IMR-90 (cell line): ENCODE measurements around the gene FZD7. TPM values are rescaled to one million over a fixed set of nuclear protein-coding genes. Genes with fewer than 3 reads are reported as not detected.

Experiments used
- ATAC-seq: fragments of 200-7000 bp; cut with Tn5 transposase; 2 replicates; pipeline ENCODE4 v1.9.1; 2020; ENCODE audit warnings: low read depth, mild to moderate bottlenecking, moderate library complexity
- BruUV-seq: library from RNA; stranded (reverse); fragments of 400-500 nt; replicated peaks from 2 replicates; lab custom pipeline; 2021; lab: Mats Ljungman, UMichigan
- CTCF ChIA-PET: fragments of 300-600 bp; formaldehyde crosslinking; extraction: SDS; loops from one replicate; lab custom pipeline; 2021; ENCODE audit warnings: antibody characterized with exemption; lab: Yijun Ruan, JAX
- POLR2A ChIA-PET: fragments of 300-600 bp; sonication (Branson Sonifier 250); formaldehyde crosslinking; loops from one replicate; lab custom pipeline; 2022; ENCODE audit warnings: antibody characterized with exemption; ENCODE audit not compliant: unreplicated experiment; lab: Charles Lee
- DNase-seq: peaks from one replicate; pipeline ENCODE4 v3.0.0; 2013
- H2AFZ ChIP-seq: replicated peaks from 2 replicates; pipeline ENCODE3; 2013; ENCODE audit warnings: low read length, mild to moderate bottlenecking; ENCODE audit not compliant: poor library complexity
- H2AK5ac ChIP-seq: 2 replicates; pipeline ENCODE4 v1.6.1; 2013; ENCODE audit warnings: low read depth, low read length, inconsistent platforms
- H2AK9ac ChIP-seq: replicated peaks from 2 replicates; pipeline ENCODE3; 2013; ENCODE audit warnings: mild to moderate bottlenecking, low read depth, low read length, moderate library complexity; ENCODE audit not compliant: poor library complexity
- H2BK120ac ChIP-seq: 2 replicates; pipeline ENCODE4 v1.6.1; 2013; ENCODE audit warnings: low read depth, low read length, inconsistent platforms
- H2BK15ac ChIP-seq: 3 replicates; pipeline ENCODE4 v1.6.1; 2013; ENCODE audit warnings: low read depth, low read length, inconsistent platforms
- H2BK20ac ChIP-seq: 2 replicates; pipeline ENCODE4 v1.6.1; 2013; ENCODE audit warnings: low read depth, mild to moderate bottlenecking, inconsistent platforms, low read length, moderate library complexity
- H2BK5ac ChIP-seq: 2 replicates; pipeline ENCODE4 v1.6.1; 2013; ENCODE audit warnings: mild to moderate bottlenecking, low read depth, low read length, inconsistent platforms; ENCODE audit not compliant: poor library complexity, severe bottlenecking
- H3K14ac ChIP-seq: replicated peaks from 2 replicates; pipeline ENCODE4 v1.6.1; 2013; ENCODE audit warnings: low read depth, low read length, inconsistent platforms
- H3K18ac ChIP-seq: 2 replicates; pipeline ENCODE4 v1.6.1; 2013; ENCODE audit warnings: low read depth, low read length, control low read depth
- H3K23ac ChIP-seq: 2 replicates; pipeline ENCODE4 v1.6.1; 2013; ENCODE audit warnings: low read depth, low read length, inconsistent platforms
- H3K27ac ChIP-seq: 2 replicates; pipeline ENCODE4 v1.5.1; 2013; ENCODE audit warnings: mild to moderate bottlenecking, control low read depth, low read length; ENCODE audit not compliant: insufficient read depth
- H3K27me3 ChIP-seq: 2 replicates; pipeline ENCODE4 v1.6.1; 2013; ENCODE audit warnings: low read length; ENCODE audit not compliant: control insufficient read depth, insufficient read depth
- H3K36me3 ChIP-seq: 2 replicates; pipeline ENCODE4 v1.6.1; 2013; ENCODE audit warnings: low read length, mixed read lengths; ENCODE audit not compliant: control insufficient read depth, insufficient read depth
- H3K4ac ChIP-seq: 2 replicates; pipeline ENCODE4 v1.6.1; 2013; ENCODE audit warnings: low read depth, low read length, inconsistent platforms
- H3K4me1 ChIP-seq: 2 replicates; pipeline ENCODE4 v1.6.1; 2013; ENCODE audit warnings: low read length, mixed read lengths; ENCODE audit not compliant: control insufficient read depth, insufficient read depth
- H3K4me2 ChIP-seq: 2 replicates; pipeline ENCODE4 v1.6.1; 2013; ENCODE audit warnings: low read depth, mild to moderate bottlenecking, control low read depth, low read length, moderate library complexity
- H3K4me3 ChIP-seq: 2 replicates; pipeline ENCODE4 v1.5.1; 2013; ENCODE audit warnings: low read depth, mild to moderate bottlenecking, control low read depth, low read length, moderate library complexity; ENCODE audit not compliant: insufficient read depth
- H3K56ac ChIP-seq: 2 replicates; pipeline ENCODE4 v1.6.1; 2013; ENCODE audit warnings: low read length, inconsistent platforms; ENCODE audit not compliant: insufficient read depth; ENCODE audit errors: extremely low read depth
- H3K79me1 ChIP-seq, 2 experiments: 2 replicates each; pipeline ENCODE4 v1.6.1; 2013; ENCODE audit warnings: low read length in 2 of 2, inconsistent platforms in 1 of 2, low read depth in 1 of 2
- H3K9ac ChIP-seq: 2 replicates; pipeline ENCODE4 v1.6.1; 2013; ENCODE audit warnings: low read depth, low read length, control low read depth
- H3K9me1 ChIP-seq: 2 replicates; pipeline ENCODE4 v1.6.1; 2013; ENCODE audit warnings: low read length, inconsistent platforms; ENCODE audit not compliant: insufficient read depth
- H3K9me3 ChIP-seq: 2 replicates; pipeline ENCODE4 v1.6.1; 2013; ENCODE audit warnings: low read length; ENCODE audit not compliant: control insufficient read depth, insufficient read depth
- H4K20me1 ChIP-seq: 2 replicates; pipeline ENCODE4 v1.6.1; 2013; ENCODE audit warnings: low read length, inconsistent platforms; ENCODE audit not compliant: insufficient read depth
- H4K5ac ChIP-seq: 2 replicates; pipeline ENCODE4 v1.6.1; 2013; ENCODE audit warnings: mild to moderate bottlenecking, low read depth, low read length, control low read depth
- H4K8ac ChIP-seq, 2 experiments: 2 replicates each; pipeline ENCODE4 v1.6.1; 2013; ENCODE audit warnings: low read depth in 2 of 2, low read length in 2 of 2, control low read depth in 1 of 2, inconsistent platforms in 1 of 2
- H4K91ac ChIP-seq: 2 replicates; pipeline ENCODE4 v1.6.1; 2013; ENCODE audit warnings: low read depth, low read length, inconsistent platforms; ENCODE audit not compliant: insufficient read depth
- BHLHE40 ChIP-seq: fragments of 150-350 bp; IDR thresholded peaks from 2 replicates; pipeline ENCODE4 v1.6.1; 2016; ENCODE audit warnings: mild to moderate bottlenecking, low read depth, low read length
- CHD1 ChIP-seq: IDR thresholded peaks from 2 replicates; pipeline ENCODE4 v1.6.1; 2012; ENCODE audit warnings: low read depth, low read length, improper control_type of control experiment
- CTCF ChIP-seq: conservative IDR thresholded peaks from 2 replicates; pipeline ENCODE4 v1.5.1; 2012; ENCODE audit warnings: mild to moderate bottlenecking, low read depth, low read length, improper control_type of control experiment
- ELK1 ChIP-seq: fragments of 150-350 bp; IDR thresholded peaks from 2 replicates; pipeline ENCODE4 v1.6.1; 2016; ENCODE audit warnings: low read depth, mild to moderate bottlenecking, low read length, moderate library complexity, borderline replicate concordance
- FOS ChIP-seq: fragments of 150-350 bp; IDR thresholded peaks from 2 replicates; pipeline ENCODE4 v1.6.1; 2016; ENCODE audit warnings: low read depth, low read length
- MAFK ChIP-seq: IDR thresholded peaks from 2 replicates; pipeline ENCODE4 v1.6.1; 2012; ENCODE audit warnings: low read depth, low read length, improper control_type of control experiment
- MAZ ChIP-seq: IDR thresholded peaks from 2 replicates; pipeline ENCODE4 v1.6.1; 2012; ENCODE audit warnings: low read depth, mild to moderate bottlenecking, low read length, improper control_type of control experiment, moderate library complexity, borderline replicate concordance
- MXI1 ChIP-seq: IDR thresholded peaks from 2 replicates; pipeline ENCODE4 v1.6.1; 2012; ENCODE audit warnings: low read depth, mild to moderate bottlenecking, low read length, moderate library complexity, borderline replicate concordance
- POLR2A ChIP-seq: IDR thresholded peaks from 2 replicates; pipeline ENCODE4 v1.6.1; 2012; ENCODE audit warnings: mild to moderate bottlenecking, low read depth, low read length
- RAD21 ChIP-seq: IDR thresholded peaks from 2 replicates; pipeline ENCODE4 v1.6.1; 2012; ENCODE audit warnings: low read length, improper control_type of control experiment
- RFX5 ChIP-seq: IDR thresholded peaks from 2 replicates; pipeline ENCODE4 v1.8.0; 2012; ENCODE audit warnings: low read depth, mild to moderate bottlenecking, low read length, moderate library complexity
- SMC3 ChIP-seq: fragments of 150-350 bp; IDR thresholded peaks from 2 replicates; pipeline ENCODE4 v1.6.1; 2016; ENCODE audit warnings: low read depth, mild to moderate bottlenecking, antibody characterized with exemption, low read length, moderate library complexity
- USF2 ChIP-seq: fragments of 150-350 bp; IDR thresholded peaks from 2 replicates; pipeline ENCODE4 v1.6.1; 2017; ENCODE audit warnings: mild to moderate bottlenecking, antibody characterized with exemption, low read length, low read depth
- WGBS, 2 experiments: methylation state at CpG; one replicate each; pipeline versions ENCODE4 v1.1.5 to v1.1.7; 2013; ENCODE audit warnings: missing lambda C conversion rate in 2 of 2; ENCODE audit not compliant: insufficient read length in 1 of 2; ENCODE audit errors: extremely low coverage in 2 of 2; 5-methylcytosine and 5-hydroxymethylcytosine counted together
- dilution Hi-C: fragments of 300-500 bp; cut with HindIII; formaldehyde crosslinking; loops from one replicate; pipeline ENCODE4 v1.14.3; 2018; ENCODE audit warnings: low sequenced_read_pairs; ENCODE audit not compliant: unreplicated experiment
- in situ Hi-C: fragments of 300-500 bp; cut with MboI; formaldehyde crosslinking; loops from 3 replicates; pipeline ENCODE4 v1.14.3; 2019; ENCODE audit warnings: low sequenced_read_pairs, inconsistent platforms, mixed read lengths
- intact Hi-C: fragments of 100-400 bp; cut with micrococcal nuclease; formaldehyde crosslinking; loops from 2 replicates; pipeline ENCODE4 v1.10.0; 2022
- polyA plus RNA-seq, 3 experiments: library from polyadenylated mRNA; depleted of rRNA; stranded (reverse); fragments of >200 nt; gene quantifications; 2 replicates each; pipeline ENCODE4 v1.2.3, GENCODE V29; 2012; ENCODE audit warnings: low replicate concordance in 1 of 3
- total RNA-seq: library from RNA; depleted of rRNA; stranded (reverse); fragments of >200 nt; gene quantifications from 2 replicates; pipeline ENCODE4 v1.2.3, GENCODE V29; 2012

The FZD7 gene
- total and polyA plus RNA-seq, 2 of the 4 experiments (the other 2 are of a cell fraction) = 62.4 to 90.9 TPM

GRCh38 chr2:202035089-202035940, 1.7 kb downstream of the FZD7 start:
- intact Hi-C loops = loop anchor here (1.0 to 10.0 kb wide), 4 partner anchors 143 to 799 kb away; partner anchors contain the start of gene BMPR2
- CTCF ChIA-PET = interaction anchor here (1.0 kb wide), 1 partner anchor 174 kb away, joined by 3 read pairs; no protein-coding TSS in a partner anchor
- POLR2A ChIA-PET = interaction anchor here (1.0 kb wide), 1 partner anchor 181 kb away, joined by 3 read pairs; no protein-coding TSS in a partner anchor
- TF ChIP-seq MAFK (no peak), ELK1 (no peak), POLR2A (0 out of 2 replicates have a peak, but pooled peaks have one; percentile 5), FOS (no peak), MXI1 (peak; percentile 98), USF2 (no peak), CTCF (peak; percentile 82), SMC3 (peak; percentile 87), CHD1 (no peak), RAD21 (peak; percentile 78), RFX5 (no peak), BHLHE40 (no peak), MAZ (no peak)

More at GRCh38 chr2:202035089-202035940, 1.7 kb downstream of the FZD7 start:
- H3K4ac ChIP-seq = peak overlapping the region; percentile 92
- H2BK120ac ChIP-seq = peak overlapping the region; percentile 80
- H3K14ac ChIP-seq = peak overlapping the region; percentile 53
- peak overlapping the region; percentile 37 for H2AFZ ChIP-seq
- DNase-seq (peak; percentile 87), ATAC-seq (peak; percentile 2; the same call in 1 of the 2 replicates)
- peak overlapping the region; percentile 96 for H2BK5ac ChIP-seq
- peaks cover 34% of the 10 kb centered on the region for H3K36me3 ChIP-seq
- peak overlapping the region; percentile 82 for H3K23ac ChIP-seq
- peak overlapping the region; percentile 41 to 87; a peak in 3 of 4 replicates for H4K8ac ChIP-seq
- H3K18ac ChIP-seq = peak overlapping the region; percentile 90; the same call in 1 of the 2 replicates
- peak overlapping the region; percentile 94 for H3K9ac ChIP-seq
- peaks cover 51% of the 10 kb centered on the region for H4K20me1 ChIP-seq
- H3K9me1 ChIP-seq = no peaks in the 10 kb centered on the region
- peak overlapping the region; percentile 43; the same call in 2 of the 3 replicates for H2BK15ac ChIP-seq
- H3K56ac ChIP-seq = peak overlapping the region; percentile 92
- BruUV-seq = no TSS peak
- H4K91ac ChIP-seq = peak overlapping the region; percentile 82
- H3K4me2 ChIP-seq = peak overlapping the region; percentile 96
- in situ Hi-C loops = loop anchor here (5.0 kb wide), 3 partner anchors 147 to 238 kb away; no protein-coding TSS in a partner anchor
- peak overlapping the region; percentile 91 for H2AK5ac ChIP-seq
- H2BK20ac ChIP-seq = no peak overlapping the region
- peaks cover 5 to 26% of the 10 kb centered on the region in 2 experiments; a peak in 3 of 4 replicates for H3K79me1 ChIP-seq
- peaks cover 11% of the 10 kb centered on the region for H3K4me1 ChIP-seq
- H3K4me3 ChIP-seq = peak overlapping the region; percentile 94
- WGBS, 2 experiments = 1% methylated on average over 60 of the region's 78 CpGs; no CpG with 5 or more reads in 1 of the 2 experiments
- H3K27me3 ChIP-seq = no peaks in the 10 kb centered on the region
- no peaks in the 10 kb centered on the region for H3K9me3 ChIP-seq
- H4K5ac ChIP-seq = peak overlapping the region; percentile 75
- peak overlapping the region; percentile 90 for H2AK9ac ChIP-seq
- peak overlapping the region; percentile 94 for H3K27ac ChIP-seq
- dilution Hi-C loops = no loop called here
